Suprapubic skin (tissue), 4 donors: ENCODE data around the gene LIMS2.

Experiments used
- CTCF ChIP-seq, 2 donors: fragments of 200-600 bp in 1 of 2; fragments of 450-650 bp in 1 of 2; sonication (generic) in 1 of 2; IDR thresholded peaks; one replicate each; pipeline ENCODE4 v1.5.1; 2016 to 2019; ENCODE audit warnings: antibody characterized with exemption in 2 of 2, mild to moderate bottlenecking in 1 of 2, moderate library complexity in 1 of 2
- POLR2A ChIP-seq, 2 donors: fragments of 450-650 bp; IDR thresholded peaks; one replicate each; pipeline ENCODE4 v1.6.1; 2017; ENCODE audit warnings: antibody characterized with exemption in 2 of 2, mild to moderate bottlenecking in 2 of 2, moderate library complexity in 2 of 2
- POLR2AphosphoS5 ChIP-seq, 3 donors: sonication (generic); formaldehyde crosslinking; IDR thresholded peaks; one replicate each; pipeline ENCODE4 v1.6.1; 2017; ENCODE audit warnings: antibody characterized with exemption in 3 of 3

GRCh38 chr2:127626175-127626574 is 49.2 kb downstream of the LIMS2 start:
- TF ChIP-seq CTCF (IDR thresholded peaks at IDR 0.05) (no peak), POLR2A (IDR thresholded peaks at IDR 0.05) (no peak), POLR2AphosphoS5 (IDR thresholded peaks at IDR 0.05) (no peak)
